ENCODE results near the gene C17orf50.
A peak's percentile ranks its signal among the peaks of the same experiment; 100 is the strongest.
"Not testable (repeated sequence)": the region's sequence is repeated elsewhere in the genome, so short reads cannot be mapped to it uniquely, and the experiment has no call there.

Gene C17orf50

GRCh38 chr17:35734396-35734795 is 26.3 kb upstream of the C17orf50 start:
- DNase-seq (ENCODE audit: low spot score) = no peak

GRCh38 chr17:35735036-35735805 is 25.5 kb upstream of the C17orf50 start:
- DNase-seq (ENCODE audit: low spot score) = no peak

- DNase-seq (ENCODE audit: low spot score) = no peak
Measured at GRCh38 chr17:35736236-35736635, 24.5 kb upstream of the C17orf50 start.

GRCh38 chr17:35738519-35739133 is 22.1 kb upstream of the C17orf50 start:
- DNase-seq (ENCODE audit: low spot score) = no peak

- no peak for DNase-seq (ENCODE audit: low spot score)
Measured at GRCh38 chr17:35740216-35740615, 20.5 kb upstream of the C17orf50 start.

GRCh38 chr17:35740997-35741931 is 19.4 kb upstream of the C17orf50 start:
- no peak for DNase-seq (ENCODE audit: low spot score)

GRCh38 chr17:35742496-35742895 is 18.2 kb upstream of the C17orf50 start:
- DNase-seq (ENCODE audit: low spot score) = no peak

- no peak for DNase-seq (ENCODE audit: low spot score)
Measured at GRCh38 chr17:35742896-35743477, 17.7 kb upstream of the C17orf50 start.

GRCh38 chr17:35743626-35744328 is 16.9 kb upstream of the C17orf50 start:
- peak; percentile 75 for DNase-seq (ENCODE audit: low spot score)

GRCh38 chr17:35744830-35745229 is 15.9 kb upstream of the C17orf50 start:
- DNase-seq (ENCODE audit: low spot score) = no peak

GRCh38 chr17:35745246-35745645 is 15.4 kb upstream of the C17orf50 start:
- DNase-seq (ENCODE audit: low spot score) = no peak

- no peak for DNase-seq (ENCODE audit: low spot score)
Measured at GRCh38 chr17:35745749-35746320, 14.9 kb upstream of the C17orf50 start.

- peak; percentile 90 for DNase-seq (ENCODE audit: low spot score)
Measured at GRCh38 chr17:35747540-35748017, 13.1 kb upstream of the C17orf50 start.

- DNase-seq (ENCODE audit: low spot score) = no peak
Measured at GRCh38 chr17:35748341-35748841, 12.3 kb upstream of the C17orf50 start.

- no peak for DNase-seq (ENCODE audit: low spot score)
Measured at GRCh38 chr17:35748979-35749378, 11.7 kb upstream of the C17orf50 start.

GRCh38 chr17:35749560-35750412 is 10.9 kb upstream of the C17orf50 start:
- peak; percentile 61 for DNase-seq (ENCODE audit: low spot score)

GRCh38 chr17:35750526-35751395 is 9.9 kb upstream of the C17orf50 start:
- peak; percentile 39 for DNase-seq (ENCODE audit: low spot score)

GRCh38 chr17:35751541-35751940 is 9.1 kb upstream of the C17orf50 start:
- not testable (repeated sequence) for DNase-seq (ENCODE audit: low spot score)

- no peak for DNase-seq (ENCODE audit: low spot score)
Measured at GRCh38 chr17:35752471-35752870, 8.2 kb upstream of the C17orf50 start.

All from GM03348 (cell line).